GM19035 (cell line): Measurements from ENCODE around the gene TRIM46.
"Not testable (repeated sequence)": the region's sequence is repeated elsewhere in the genome, so short reads cannot be mapped to it uniquely, and the experiment has no call there.

Source experiments
- ATAC-seq: cut with Tn5 transposase; IDR thresholded peaks from one replicate; pipeline ENCODE4 v1.9.1; 2021; ENCODE audit not compliant: unreplicated experiment

Gene TRIM46

DNA sequence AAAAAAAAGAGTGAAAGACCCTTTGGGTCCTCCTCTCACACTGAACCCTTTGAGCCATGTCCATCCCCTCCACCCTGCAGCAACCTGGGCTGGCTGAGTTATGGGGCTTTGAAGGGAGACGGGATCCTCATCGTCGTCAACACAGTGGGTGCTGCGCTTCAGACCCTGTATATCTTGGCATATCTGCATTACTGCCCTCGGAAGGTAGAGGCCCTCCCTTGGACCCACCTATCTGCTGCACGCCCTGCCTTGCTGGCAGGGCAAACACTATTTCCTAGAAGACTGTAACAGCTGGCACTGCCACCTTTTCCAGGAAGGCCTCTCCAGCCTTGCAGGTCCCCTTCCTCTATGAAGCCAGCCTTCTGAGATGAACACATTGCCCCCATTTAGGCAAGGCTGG is 36.9 kb upstream of the TRIM46 start:
- ATAC-seq, result no peak

DNA sequence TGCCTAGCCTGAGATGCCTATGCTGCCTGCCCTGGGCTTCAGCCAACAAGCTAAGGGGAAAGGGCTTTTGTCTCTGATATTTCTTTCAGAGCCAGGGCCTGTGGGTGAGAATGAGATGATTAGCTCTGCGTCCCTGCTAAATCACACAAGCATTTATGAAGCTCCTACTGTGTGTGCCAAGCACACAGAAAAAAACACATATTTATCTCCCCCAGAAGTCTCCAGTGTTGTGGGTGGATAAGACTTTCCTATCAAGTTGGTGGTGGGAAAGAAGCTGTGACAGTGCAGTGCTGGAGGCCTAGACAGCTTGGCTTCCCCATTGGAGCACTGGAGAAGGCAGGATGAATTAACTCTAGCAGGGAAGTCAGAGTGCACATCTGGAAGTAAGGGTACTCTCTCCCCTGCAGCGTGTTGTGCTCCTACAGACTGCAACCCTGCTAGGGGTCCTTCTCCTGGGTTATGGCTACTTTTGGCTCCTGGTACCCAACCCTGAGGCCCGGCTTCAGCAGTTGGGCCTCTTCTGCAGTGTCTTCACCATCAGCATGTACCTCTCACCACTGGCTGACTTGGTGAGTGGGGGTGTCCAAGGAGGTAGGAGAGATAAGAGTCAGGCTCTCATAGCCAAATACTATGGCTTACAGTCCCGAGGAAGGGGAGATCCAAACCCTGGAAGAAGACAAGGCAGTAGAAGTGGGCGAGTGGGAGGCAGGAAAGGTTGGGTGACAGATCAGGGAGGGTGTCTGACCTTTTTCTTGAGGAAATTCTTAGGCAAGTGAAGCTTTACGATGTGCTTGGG is 36.3 kb upstream of the TRIM46 start:
- ATAC-seq, result no peak

DNA sequence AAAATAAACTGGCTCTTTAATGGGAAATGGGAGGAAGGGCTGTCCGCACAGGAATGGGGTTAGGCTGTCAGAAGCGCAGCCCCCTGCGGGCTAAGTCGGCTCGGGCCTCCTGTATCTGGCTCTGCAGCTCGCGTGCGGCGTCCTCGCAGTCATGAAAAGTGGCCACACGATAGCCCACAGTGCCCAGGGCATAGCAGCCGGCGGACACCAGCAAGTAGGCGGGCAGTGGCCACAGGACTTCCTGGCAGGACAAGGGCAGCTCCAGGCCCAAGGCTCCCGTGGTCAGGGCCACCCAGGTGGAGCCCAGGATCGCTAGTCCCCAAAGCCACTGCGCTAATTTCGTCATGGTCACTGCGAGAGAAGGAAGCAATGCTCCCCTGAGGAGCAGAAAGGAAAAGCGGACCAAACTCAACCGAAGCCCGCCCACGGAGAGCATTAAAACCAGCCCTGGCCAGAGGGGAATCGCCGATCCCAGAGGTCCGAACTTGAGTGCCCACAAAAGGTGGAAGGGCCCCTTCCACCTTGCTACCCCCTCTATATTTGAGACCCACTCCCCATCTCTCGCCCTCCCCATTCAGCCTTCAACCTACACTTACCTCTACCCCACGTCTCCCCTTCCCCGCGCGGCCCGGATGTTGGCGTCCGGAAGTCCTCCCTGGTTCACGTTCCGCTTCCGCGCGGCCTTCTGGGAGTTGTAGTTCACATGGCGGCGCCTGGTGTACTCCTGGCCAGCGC is 33.6 kb upstream of the TRIM46 start, which contains the start of gene DPM3:
Gene DPM3, minus strand, starts transcription at position 637 of the 735 bp plus-strand sequence. Its CDS starts 291 bp downstream, at position 346.
- ATAC-seq, result peak; percentile 62

DNA sequence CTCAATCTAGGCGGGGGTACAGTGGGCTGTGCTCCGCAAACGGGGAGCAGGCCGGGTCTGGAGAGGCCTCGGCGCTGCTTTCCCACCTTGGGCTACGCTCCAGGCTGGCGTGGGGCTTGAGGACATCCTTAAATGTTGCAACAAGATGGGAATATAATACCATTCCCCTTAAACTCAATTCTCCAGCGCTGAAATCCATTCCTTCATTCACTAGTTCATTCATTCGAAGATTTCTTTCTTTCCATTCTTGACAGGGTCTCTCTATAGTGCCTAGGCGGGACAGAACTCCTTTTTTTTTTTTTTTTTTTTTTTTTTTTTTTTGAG is 33.1 kb upstream of the TRIM46 start:
- no peak for ATAC-seq

DNA sequence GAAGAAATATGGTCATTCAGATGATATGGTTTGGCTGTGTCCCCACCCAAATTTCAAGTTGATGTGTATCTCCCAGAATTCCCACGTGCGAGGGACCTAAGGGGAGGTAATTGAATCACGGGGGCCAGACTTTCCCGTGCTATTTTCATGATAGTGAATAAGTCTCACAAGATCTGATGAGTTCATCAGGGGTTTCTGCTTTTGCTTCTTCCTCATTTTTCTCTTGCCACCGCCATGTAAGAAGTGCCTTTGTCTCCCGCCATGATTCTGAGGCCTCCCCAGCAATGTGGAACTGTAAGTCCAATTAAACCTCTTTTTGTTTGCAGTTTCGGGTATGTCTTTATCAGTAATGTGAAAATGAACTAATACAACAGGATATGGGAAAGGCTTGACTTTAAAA is 31.9 kb upstream of the TRIM46 start:
- ATAC-seq, result no peak

DNA sequence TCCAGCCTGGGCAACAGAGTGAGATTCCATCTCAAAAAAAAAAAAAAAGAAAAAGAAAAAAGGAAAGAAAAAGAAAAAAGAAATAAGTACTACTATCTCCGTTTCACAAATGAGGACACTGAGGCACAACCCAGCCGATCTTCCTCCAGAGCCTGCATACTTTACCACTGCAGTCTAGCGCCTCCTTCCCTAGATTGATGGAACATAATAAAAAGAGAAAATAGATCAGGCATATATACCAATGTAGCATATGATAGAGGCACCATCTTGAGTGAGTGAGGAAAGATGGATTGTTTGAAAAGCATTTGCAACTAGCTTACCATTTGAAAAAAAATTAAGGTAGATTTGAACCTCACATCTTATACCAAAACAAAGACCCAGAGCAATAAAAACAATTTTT is 28.2 kb upstream of the TRIM46 start:
- no peak for ATAC-seq

DNA sequence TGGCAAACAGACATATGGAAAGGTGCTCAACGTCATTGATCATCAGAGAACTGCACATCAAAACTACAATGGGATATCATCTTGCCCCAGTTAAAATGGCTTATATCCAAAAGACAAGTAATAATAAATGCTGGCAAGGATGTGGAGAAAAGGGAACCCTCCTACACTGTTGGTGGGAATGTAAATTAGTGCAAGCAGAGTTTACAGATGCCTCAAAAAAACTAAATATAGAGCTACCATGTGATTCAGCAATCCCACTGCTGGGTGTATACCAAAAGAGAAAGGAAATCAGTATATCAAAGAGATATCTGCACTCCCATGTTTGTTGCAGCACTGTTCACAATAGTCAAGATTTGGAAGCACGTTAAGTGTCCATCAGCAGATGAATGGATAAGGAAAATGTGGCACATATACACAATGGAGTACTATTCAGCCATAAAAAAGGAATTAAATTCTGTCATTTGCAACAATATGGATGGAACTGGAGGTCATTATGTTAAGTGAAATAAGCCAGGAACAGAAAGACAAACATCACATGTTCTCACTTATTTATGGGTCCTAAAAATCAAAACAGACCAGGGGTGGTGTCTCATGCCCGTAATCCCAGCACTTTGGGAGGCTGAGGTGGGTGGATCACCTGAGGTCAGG is 17.5 kb upstream of the TRIM46 start:
- not testable (repeated sequence) for ATAC-seq

DNA sequence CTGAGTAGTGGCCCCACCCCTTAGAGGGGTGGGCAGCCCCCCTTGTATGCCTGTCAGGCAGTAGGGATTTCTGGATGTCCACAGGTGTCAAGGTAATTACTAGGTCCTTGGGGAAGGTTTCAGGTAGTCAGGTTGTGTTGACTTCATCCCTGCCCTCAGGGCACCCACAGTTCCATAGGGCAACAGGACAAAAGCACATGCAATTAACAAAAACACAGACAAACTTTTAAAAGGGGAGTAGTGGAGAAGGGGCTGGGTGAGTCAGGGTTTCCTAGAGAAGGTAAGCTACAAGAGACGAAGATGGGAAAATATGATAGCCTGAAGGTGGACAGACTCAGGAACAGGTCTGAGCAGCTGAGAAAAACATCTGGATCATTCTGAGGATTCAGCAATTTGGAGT is 14.7 kb upstream of the TRIM46 start:
- ATAC-seq, result no peak

DNA sequence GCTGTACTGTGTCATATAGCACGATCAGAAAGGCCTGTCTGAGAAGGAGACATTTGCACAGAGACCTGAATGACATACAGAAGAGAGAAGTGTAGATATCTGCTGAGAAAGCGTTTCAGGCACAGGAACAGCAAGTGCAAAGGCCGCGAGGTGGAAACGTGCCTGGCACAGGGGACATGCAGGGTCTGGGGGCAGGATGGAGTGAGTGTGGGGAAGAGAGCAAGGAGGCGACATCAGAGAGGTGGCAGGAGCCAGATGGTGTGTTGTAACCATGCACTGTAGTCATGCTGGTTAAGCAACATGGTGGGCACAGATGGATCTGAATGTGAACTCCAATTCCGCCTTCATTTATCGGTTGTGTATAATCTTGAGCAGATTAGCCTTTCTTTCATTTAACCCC is 13.5 kb upstream of the TRIM46 start:
- no peak for ATAC-seq

DNA sequence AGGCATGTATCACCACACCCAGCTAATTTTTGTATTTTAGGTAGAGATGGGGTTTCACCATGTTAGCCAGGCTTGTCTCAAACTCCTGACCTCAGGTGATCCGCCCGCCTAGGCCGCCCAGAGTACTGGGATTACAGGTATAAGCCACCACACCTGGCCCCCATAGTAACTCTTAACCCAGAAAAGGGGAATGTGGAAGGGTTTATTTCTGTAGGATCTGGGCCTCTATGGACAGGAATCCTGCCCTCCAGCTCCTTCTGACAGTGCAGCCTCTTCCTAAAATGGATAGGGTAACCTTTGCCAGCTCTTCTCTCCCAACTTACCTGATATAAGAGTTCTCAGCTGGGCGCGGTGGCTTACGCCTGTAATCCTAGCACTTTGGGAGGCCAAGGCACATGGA is 11.0 kb upstream of the TRIM46 start:
- ATAC-seq, result not testable (repeated sequence)

DNA sequence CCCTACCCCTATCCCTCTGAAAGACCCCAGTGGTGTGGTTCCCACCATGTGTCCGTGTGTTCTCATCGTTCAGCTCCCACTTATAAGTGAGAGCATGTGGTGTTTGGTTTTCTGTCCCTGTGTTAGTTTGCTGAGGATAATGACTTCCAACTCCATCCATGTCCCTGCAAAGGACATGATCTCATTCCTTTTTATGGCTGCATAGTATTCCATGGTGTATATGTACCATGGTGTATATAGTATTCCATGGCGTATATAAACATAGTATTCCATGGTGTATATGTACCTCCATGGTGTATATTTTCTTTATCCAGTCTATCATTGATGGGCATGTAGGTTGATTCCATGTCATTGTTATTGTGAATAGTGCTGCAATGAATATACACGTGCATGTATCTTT is 9.9 kb upstream of the TRIM46 start:
- ATAC-seq, result not testable (repeated sequence)

DNA sequence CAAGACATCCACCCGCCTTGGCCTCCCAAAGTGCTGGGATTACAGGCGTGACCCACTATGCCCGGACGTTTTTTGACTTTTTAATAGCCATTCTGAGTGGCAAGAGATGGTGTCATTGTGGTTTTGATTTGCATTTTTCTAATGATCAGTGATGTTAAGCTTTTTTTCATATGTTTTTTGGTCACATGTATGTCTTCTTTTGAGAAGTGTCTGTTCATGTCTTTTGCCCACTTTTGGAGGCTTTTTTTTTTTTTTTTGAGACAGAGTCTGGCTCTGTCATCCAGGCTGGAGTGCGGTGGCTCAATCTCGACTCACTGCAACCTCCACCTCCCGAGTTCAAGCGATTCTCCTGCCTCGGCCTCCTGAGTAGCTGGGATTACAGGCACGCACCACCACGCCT is 9.0 kb upstream of the TRIM46 start:
- not testable (repeated sequence) for ATAC-seq

DNA sequence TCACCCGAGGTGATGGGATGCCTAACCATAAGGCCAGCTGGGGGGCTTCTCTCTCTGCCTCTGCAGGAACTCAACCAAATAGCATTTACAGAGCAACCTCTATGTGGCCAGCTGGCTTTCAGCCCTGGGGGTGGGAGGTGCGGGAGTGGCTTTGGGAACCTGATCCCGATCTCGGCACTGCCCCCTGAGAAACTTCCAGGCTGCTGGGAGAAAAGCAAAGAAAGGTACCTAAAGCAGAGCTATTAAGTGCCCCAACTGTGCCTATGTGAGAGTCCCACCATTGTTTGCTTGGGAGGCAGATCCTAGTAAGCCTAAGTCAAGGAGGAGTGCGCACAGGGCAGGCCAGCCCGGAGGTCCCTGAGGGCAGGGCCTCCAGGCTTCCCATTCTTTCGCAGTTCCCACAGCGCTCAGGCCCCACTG is 7.6 kb upstream of the TRIM46 start:
- no peak for ATAC-seq

DNA sequence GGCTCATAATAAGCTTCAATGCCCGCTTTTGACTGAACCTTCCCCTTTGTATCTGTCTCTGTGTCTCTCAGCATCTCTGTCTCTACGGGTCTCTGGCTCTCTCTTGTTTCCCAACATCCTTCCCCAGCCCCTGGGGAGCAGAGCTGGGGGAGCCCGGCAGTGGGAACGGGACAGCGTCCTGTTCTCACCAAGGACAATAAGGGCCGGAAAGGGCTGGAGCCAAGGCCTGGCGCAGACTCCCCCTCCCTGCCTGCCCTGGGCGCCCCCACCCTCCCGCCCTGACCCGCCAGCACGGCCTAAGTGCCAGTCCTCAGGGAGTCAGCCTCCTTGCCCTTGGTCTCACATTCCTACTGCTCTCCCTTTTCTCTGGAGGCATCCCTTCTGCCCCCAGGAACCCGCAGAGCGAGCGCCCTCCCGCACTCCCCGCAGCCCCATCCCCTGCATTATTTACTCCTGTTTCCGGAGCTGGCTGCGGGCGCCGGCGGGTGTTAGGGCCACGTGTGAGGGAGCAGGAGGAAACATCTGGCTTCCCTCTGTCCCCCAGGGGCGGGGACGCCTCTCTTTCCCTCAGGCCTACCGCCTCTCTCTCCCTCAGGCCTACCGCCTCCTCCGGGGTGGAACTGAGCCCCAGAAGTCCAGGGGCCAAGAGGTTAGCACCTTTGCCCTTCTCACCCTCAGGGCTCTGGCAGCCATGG is 7.0 kb upstream of the TRIM46 start:
- no peak for ATAC-seq

DNA sequence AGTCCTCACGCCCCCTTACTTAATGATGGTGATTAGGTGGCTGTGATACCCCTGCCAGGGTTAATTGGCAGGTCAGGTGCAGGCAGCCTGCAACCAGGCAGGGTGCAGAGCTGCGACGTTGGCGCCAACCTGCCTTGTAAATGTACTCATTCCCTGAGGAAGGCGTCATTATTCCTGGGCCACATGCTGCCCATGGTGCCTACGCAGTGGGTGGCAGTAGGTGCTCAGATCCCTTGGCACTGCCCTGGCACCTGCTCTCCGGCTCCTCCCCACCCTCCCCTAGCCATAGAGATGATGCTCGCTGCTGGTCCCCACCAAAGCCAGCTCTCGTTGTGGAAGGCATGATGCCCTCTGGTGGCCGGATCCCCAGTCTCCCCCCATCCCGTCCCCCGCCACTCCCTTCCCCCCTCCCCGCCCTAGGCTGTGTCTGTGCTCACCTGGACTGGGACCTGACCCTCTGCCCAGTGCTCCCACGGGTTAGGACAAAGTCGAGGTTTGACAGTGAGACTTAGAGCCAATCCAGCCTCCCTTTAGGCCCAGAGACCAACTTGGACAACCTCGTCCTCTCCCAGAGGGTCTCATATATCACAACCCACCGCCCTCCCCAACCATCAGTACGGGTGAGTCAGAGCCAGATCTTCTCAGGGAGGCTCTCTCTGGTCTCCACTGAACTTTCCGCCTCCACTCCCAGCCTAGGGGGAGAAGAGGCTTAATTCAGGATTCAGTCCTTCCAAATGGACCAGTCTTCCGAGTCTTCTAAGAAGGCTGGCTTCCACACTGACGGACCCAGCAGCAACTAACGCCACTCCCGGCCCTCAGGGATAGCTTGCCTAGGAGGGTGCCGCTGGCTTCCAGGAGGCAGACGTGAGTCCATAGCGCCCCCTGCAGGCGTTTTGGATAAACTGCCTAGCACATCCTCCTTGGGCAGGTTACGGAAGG is 6.2 kb upstream of the TRIM46 start:
- ATAC-seq, result no peak

DNA sequence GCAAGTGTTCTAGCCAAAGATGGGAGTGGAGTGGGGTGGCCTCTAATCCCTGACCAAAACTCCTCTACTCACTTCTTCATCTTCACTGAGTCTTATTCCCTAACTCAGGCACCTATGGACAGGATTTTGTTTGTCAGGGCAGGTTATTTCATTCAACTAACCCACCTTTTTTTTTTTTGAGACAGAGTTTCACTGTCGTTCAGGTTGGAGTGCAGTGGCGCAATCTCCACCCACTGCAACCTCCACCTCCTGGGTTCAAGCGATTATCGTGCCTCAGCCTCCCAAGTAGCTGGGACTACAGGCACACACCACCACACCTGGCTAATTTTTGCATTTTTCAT is 5.6 kb upstream of the TRIM46 start:
- ATAC-seq, result not testable (repeated sequence)

DNA sequence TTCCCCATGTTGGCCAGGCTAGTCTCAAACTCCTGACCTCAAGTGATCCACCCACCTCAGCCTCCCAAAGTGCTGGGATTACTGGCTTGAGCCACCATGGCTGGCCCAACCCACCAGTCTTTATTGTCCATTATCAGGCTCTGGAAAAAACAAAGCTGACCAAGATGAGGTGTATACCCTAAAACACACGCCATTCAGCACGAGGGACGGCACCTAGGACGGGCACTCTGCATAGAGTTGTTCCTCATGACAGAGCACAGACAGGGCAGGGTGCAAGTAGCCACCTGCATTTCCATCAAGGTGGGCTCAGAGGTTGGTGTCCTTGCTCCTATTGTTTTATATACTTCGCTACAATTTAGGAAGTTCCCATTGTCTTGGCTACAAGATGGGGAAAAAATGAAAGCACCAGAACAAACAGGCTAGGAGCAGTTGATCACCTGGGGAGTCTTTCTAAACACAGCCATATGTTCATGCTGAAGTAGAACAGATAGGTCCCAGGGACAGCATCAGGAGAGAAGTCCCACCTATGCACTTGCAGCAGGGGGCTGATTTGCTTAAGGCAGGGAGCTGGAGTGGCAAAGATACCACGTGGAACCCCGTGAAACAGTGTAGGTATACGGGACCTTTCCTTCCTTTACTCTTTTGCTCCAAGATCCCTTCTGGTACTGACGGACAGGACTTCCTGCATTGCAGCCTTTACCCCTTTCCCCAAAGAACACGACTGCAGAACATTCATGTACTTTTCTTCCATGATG is 5.0 kb upstream of the TRIM46 start:
- ATAC-seq, result no peak

DNA sequence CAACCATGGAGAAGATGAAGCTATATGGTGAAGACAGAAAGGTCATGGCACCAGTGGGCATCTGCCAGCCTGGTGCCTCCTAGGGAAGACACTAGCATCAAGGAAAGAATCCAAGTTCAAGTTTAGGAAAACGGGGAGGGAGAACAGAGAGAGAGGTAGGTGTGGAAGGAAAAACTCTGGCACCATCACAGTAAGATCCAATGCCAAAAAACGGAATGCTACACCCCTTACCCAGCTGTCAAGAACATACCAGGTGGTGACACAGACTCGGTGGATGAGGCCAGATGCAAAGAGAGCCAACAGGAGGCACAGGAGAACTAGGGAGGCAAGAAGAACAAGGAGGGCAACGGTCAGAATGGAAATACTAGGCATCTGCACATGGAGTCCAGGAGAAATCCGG is 4.1 kb upstream of the TRIM46 start:
- ATAC-seq, result no peak

DNA sequence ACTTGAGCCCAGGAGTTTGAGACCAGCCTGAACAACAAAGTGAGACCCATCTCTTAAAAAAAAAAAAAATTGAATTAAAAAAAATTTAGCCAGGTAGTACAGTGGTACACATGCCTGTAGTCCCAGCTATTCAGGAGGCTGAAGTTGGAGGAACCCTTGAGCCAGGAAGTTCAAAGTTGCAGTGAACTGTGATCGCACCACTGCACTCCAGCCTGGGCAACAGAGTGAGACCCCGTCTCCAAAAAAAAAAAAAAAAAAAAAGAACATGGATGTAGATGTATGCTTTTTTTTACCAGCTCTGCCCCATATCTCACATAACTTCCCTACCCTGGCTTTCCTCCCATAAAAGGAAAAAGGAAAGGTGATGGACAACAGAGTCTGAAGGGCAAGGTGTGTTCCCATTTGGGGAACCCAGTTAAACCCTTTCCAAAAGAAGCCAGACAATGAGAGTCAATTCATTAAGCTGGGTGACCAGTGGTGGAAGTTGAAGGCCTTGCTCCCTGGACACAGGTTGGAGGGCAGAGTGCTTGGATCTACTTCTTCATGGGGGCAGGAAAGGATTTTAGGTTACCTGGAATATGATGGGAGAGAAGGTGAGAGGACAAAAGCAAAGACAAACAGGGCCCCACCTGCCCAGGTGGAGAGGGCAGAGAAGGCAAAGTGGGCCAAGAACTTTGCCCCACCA is 3.4 kb upstream of the TRIM46 start:
- no peak for ATAC-seq
